Measurements from ENCODE around the gene ISM1.
A peak's percentile ranks its signal among the peaks of the same experiment; 100 is the strongest.

ISM1 gene

GRCh38 chr20:13318871-13319521 is 97.9 kb downstream of the ISM1 start:
- DNase-seq: no peak

- DNase-seq: no peak
Measured at GRCh38 chr20:13320702-13321101, 99.6 kb downstream of the ISM1 start.

GRCh38 chr20:13321416-13321815 is 100.3 kb downstream of the ISM1 start:
- no peak for DNase-seq

GRCh38 chr20:13322198-13322597 is 101.1 kb downstream of the ISM1 start:
- no peak for DNase-seq

GRCh38 chr20:13322621-13323020 is 101.5 kb downstream of the ISM1 start:
- no peak for DNase-seq

- peak; percentile 43 for DNase-seq
Measured at GRCh38 chr20:13325033-13325432, 104.0 kb downstream of the ISM1 start.

GRCh38 chr20:13325796-13326340 is 104.8 kb downstream of the ISM1 start:
- no peak for DNase-seq

- DNase-seq: no peak
Measured at GRCh38 chr20:13331536-13331935, 110.5 kb downstream of the ISM1 start.

- DNase-seq: no peak
Measured at GRCh38 chr20:13333036-13333435, 112.0 kb downstream of the ISM1 start.

GRCh38 chr20:13333793-13334192 is 112.7 kb downstream of the ISM1 start:
- DNase-seq: peak; percentile 90

GRCh38 chr20:13336308-13337089 is 115.4 kb downstream of the ISM1 start:
- DNase-seq: no peak

- no peak for DNase-seq
Measured at GRCh38 chr20:13337090-13337784, 116.2 kb downstream of the ISM1 start.

- no peak for DNase-seq
Measured at GRCh38 chr20:13338097-13338661, 117.1 kb downstream of the ISM1 start.

- DNase-seq: no peak
Measured at GRCh38 chr20:13338999-13339411, 117.9 kb downstream of the ISM1 start.

GRCh38 chr20:13340088-13340487 is 119.0 kb downstream of the ISM1 start:
- no peak for DNase-seq

- DNase-seq: no peak
Measured at GRCh38 chr20:13341737-13342393, 120.8 kb downstream of the ISM1 start.

- DNase-seq: no peak
Measured at GRCh38 chr20:13342469-13343242, 121.6 kb downstream of the ISM1 start.

GRCh38 chr20:13344671-13345070 is 123.6 kb downstream of the ISM1 start:
- DNase-seq: no peak

GRCh38 chr20:13348311-13349234 is 127.5 kb downstream of the ISM1 start:
- no peak for DNase-seq

GRCh38 chr20:13349235-13349604 is 128.1 kb downstream of the ISM1 start:
- DNase-seq: no peak
